ENCODE measurements around the gene EPN3.

- no peak for TF ChIP-seq POLR2A (IDR thresholded peaks at IDR 0.05)
- TF ChIP-seq CTCF (IDR thresholded peaks at IDR 0.05) = no peak
Observed at GRCh38 chr17:50493744-50494143, 38.8 kb upstream of the EPN3 start.

Measured in lower leg skin (tissue), 3 donors.